ENCODE measurements around the gene SLC30A3.

DNA sequence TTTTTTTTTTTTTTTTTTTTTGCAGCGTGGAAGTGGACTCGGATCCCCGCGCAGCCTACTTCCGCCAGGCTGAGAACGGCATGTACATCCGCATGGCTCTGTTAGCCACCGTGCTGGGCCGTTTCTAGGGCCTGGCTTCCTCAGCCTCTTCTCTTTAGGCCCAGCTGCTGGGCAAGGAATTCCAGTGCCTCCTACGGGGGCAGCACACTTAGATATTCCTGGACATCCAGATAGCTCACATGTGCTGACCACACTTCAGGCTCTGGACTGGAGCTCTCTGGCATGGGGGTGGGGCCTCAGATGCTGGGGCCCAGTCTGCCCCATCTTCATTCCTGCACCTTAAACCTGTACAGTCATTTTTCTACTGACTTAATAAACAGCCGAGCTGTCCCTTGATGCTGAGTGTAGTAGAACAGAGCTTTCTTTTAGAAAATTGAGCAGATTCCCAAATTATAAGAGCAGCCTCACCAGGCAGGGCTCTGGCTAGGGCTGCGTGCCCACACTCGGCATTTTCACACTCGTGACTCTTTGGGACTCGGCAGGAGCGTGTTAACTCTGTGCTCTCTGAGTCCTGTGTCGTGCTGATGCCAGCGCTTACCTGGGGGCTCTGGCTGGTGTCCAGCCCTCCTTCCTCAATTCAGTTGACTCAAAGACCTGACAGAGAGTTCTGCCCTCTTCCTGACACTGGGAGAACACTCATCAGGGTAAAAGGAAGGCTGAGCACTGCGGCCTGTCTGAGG, 19.3 kb downstream of the SLC30A3 start:
- TF ChIP-seq POLR2A (IDR thresholded peaks at IDR 0.05; ENCODE audit: low read depth, low read length), result no peak
- no peak for TF ChIP-seq TAF1 (IDR thresholded peaks at IDR 0.05; ENCODE audit: borderline replicate concordance, low read depth, low read length)

Data from GM12892 (cell line).